Stimulated activated naive CD8-positive, alpha-beta T cell treated with anti-CD3 and anti-CD28 coated beads, Interleukin-15, Interleukin-2, amounts not matched to agents 100 ng/mL and 50 ng/mL, for 24 hours (primary cell): ENCODE results near the gene MAP4K3.
"Not testable (repeated sequence)": the region's sequence is repeated elsewhere in the genome, so short reads cannot be mapped to it uniquely, and the experiment has no call there.

Source experiments
- H3K27ac Mint-ChIP-seq: one replicate; pipeline ENCODE4 v1.8.0; 2021; ENCODE audit warnings: mild to moderate bottlenecking, mixed read lengths
- H3K27me3 Mint-ChIP-seq: one replicate; pipeline ENCODE4 v1.8.0; 2021; ENCODE audit warnings: mixed read lengths
- H3K36me3 Mint-ChIP-seq: one replicate; pipeline ENCODE4 v1.8.0; 2021; ENCODE audit warnings: low read depth, mixed read lengths
- H3K4me1 Mint-ChIP-seq: one replicate; pipeline ENCODE4 v1.8.0; 2021; ENCODE audit warnings: low read depth, mixed read lengths
- H3K4me3 Mint-ChIP-seq: one replicate; pipeline ENCODE4 v1.8.0; 2021; ENCODE audit warnings: mild to moderate bottlenecking, mixed read lengths
- H3K9me3 Mint-ChIP-seq: one replicate; pipeline ENCODE4 v1.8.0; 2021; ENCODE audit warnings: mixed read lengths

The MAP4K3 gene

GRCh38 chr2:39244241-39244862, 192.7 kb downstream of the MAP4K3 start:
- H3K27ac Mint-ChIP-seq = peak overlapping the region; percentile 56
- H3K36me3 Mint-ChIP-seq, H3K27me3 Mint-ChIP-seq, H3K9me3 Mint-ChIP-seq: not testable (repeated sequence)
- H3K4me1 Mint-ChIP-seq = peaks cover 16% of the 10 kb centered on the region
- H3K4me3 Mint-ChIP-seq = peak overlapping the region; percentile 85

- no peaks in the 10 kb centered on the region for H3K27me3 Mint-ChIP-seq
- peaks cover 2% of the 10 kb centered on the region for H3K36me3 Mint-ChIP-seq
- peak within 1 kb of the TSS; percentile 85 for H3K4me3 Mint-ChIP-seq
- H3K4me1 Mint-ChIP-seq = peaks cover 14% of the 10 kb centered on the region
- no peaks in the 10 kb centered on the region for H3K9me3 Mint-ChIP-seq
- H3K27ac Mint-ChIP-seq = peak within 1 kb of the TSS; percentile 56
Measured at GRCh38 chr2:39243469-39244123, 193.5 kb downstream of the MAP4K3 start, which contains the start of gene CDKL4. TSS of gene CDKL4 (minus strand) at chr2:39243970.

GRCh38 chr2:39241588-39241987, 195.5 kb downstream of the MAP4K3 start:
- Mint-ChIP-seq H3K27ac (no peak overlapping the region), H3K4me3 (no peak overlapping the region), H3K9me3 (no peaks in the 10 kb centered on the region)

GRCh38 chr2:39240758-39241157, 196.3 kb downstream of the MAP4K3 start:
- H3K4me1 Mint-ChIP-seq = peaks cover 13% of the 10 kb centered on the region
- H3K36me3 Mint-ChIP-seq = peaks cover 7% of the 10 kb centered on the region
- H3K27me3 Mint-ChIP-seq = no peaks in the 10 kb centered on the region
- no peak overlapping the region for H3K27ac Mint-ChIP-seq
- no peak overlapping the region for H3K4me3 Mint-ChIP-seq
- H3K9me3 Mint-ChIP-seq = peaks cover 4% of the 10 kb centered on the region

More at GRCh38 chr2:39241588-39241987, 195.5 kb downstream of the MAP4K3 start:
- Mint-ChIP-seq H3K27me3 (no peaks in the 10 kb centered on the region), H3K4me1 (peaks cover 13% of the 10 kb centered on the region), H3K36me3 (no peaks in the 10 kb centered on the region)

GRCh38 chr2:39234754-39235153, 202.3 kb downstream of the MAP4K3 start:
- Mint-ChIP-seq H3K4me1 (peaks cover under 1% of the 10 kb centered on the region), H3K27ac (no peak overlapping the region), H3K4me3 (no peak overlapping the region), H3K36me3 (peaks cover 11% of the 10 kb centered on the region), H3K9me3 (peaks cover 8% of the 10 kb centered on the region), H3K27me3 (no peaks in the 10 kb centered on the region)

GRCh38 chr2:39232141-39232540, 204.9 kb downstream of the MAP4K3 start:
- H3K9me3 Mint-ChIP-seq = peaks cover 8% of the 10 kb centered on the region
- H3K4me1 Mint-ChIP-seq = peaks cover 25% of the 10 kb centered on the region
- H3K27me3 Mint-ChIP-seq = no peaks in the 10 kb centered on the region
- no peak overlapping the region for H3K27ac Mint-ChIP-seq
- H3K4me3 Mint-ChIP-seq = no peak overlapping the region
- H3K36me3 Mint-ChIP-seq = peaks cover 11% of the 10 kb centered on the region

- H3K4me1 Mint-ChIP-seq = peaks cover 49% of the 10 kb centered on the region
- peak overlapping the region; percentile 74 for H3K27ac Mint-ChIP-seq
- peak overlapping the region; percentile 75 for H3K4me3 Mint-ChIP-seq
- H3K27me3 Mint-ChIP-seq = no peaks in the 10 kb centered on the region
- H3K9me3 Mint-ChIP-seq = no peaks in the 10 kb centered on the region
- H3K36me3 Mint-ChIP-seq = no peaks in the 10 kb centered on the region
Measured at GRCh38 chr2:39228413-39229209, 208.5 kb downstream of the MAP4K3 start.

GRCh38 chr2:39227628-39228412, 209.3 kb downstream of the MAP4K3 start:
- Mint-ChIP-seq H3K27ac (peak overlapping the region; percentile 85), H3K27me3 (no peaks in the 10 kb centered on the region), H3K36me3 (no peaks in the 10 kb centered on the region), H3K9me3 (no peaks in the 10 kb centered on the region), H3K4me1 (peaks cover 49% of the 10 kb centered on the region), H3K4me3 (peak overlapping the region; percentile 75)

GRCh38 chr2:39225567-39225966, 211.5 kb downstream of the MAP4K3 start:
- Mint-ChIP-seq H3K36me3 (no peaks in the 10 kb centered on the region), H3K27me3 (no peaks in the 10 kb centered on the region), H3K9me3 (no peaks in the 10 kb centered on the region), H3K27ac (no peak overlapping the region), H3K4me1 (peaks cover 49% of the 10 kb centered on the region), H3K4me3 (peak overlapping the region; percentile 40)

GRCh38 chr2:39223909-39224308, 213.2 kb downstream of the MAP4K3 start:
- Mint-ChIP-seq H3K27ac (no peak overlapping the region), H3K27me3 (no peaks in the 10 kb centered on the region), H3K36me3 (no peaks in the 10 kb centered on the region), H3K9me3 (no peaks in the 10 kb centered on the region), H3K4me3 (no peak overlapping the region), H3K4me1 (peaks cover 53% of the 10 kb centered on the region)

GRCh38 chr2:39221459-39221858, 215.6 kb downstream of the MAP4K3 start:
- Mint-ChIP-seq H3K27me3 (no peaks in the 10 kb centered on the region), H3K9me3 (no peaks in the 10 kb centered on the region), H3K4me3 (no peak overlapping the region), H3K27ac (no peak overlapping the region), H3K36me3 (no peaks in the 10 kb centered on the region), H3K4me1 (peaks cover 53% of the 10 kb centered on the region)

- Mint-ChIP-seq H3K4me1 (peaks cover 54% of the 10 kb centered on the region), H3K36me3 (no peaks in the 10 kb centered on the region), H3K27ac (peak overlapping the region; percentile 5), H3K4me3 (no peak overlapping the region), H3K9me3 (no peaks in the 10 kb centered on the region), H3K27me3 (no peaks in the 10 kb centered on the region)
Measured at GRCh38 chr2:39220136-39220535, 216.9 kb downstream of the MAP4K3 start.

- Mint-ChIP-seq H3K27ac (peak overlapping the region; percentile 97), H3K4me3 (no peak overlapping the region), H3K36me3 (no peaks in the 10 kb centered on the region), H3K9me3 (no peaks in the 10 kb centered on the region), H3K4me1 (peaks cover 58% of the 10 kb centered on the region), H3K27me3 (no peaks in the 10 kb centered on the region)
Measured at GRCh38 chr2:39218391-39218790, 218.7 kb downstream of the MAP4K3 start.

GRCh38 chr2:39217192-39217550, 219.9 kb downstream of the MAP4K3 start:
- H3K36me3 Mint-ChIP-seq = no peaks in the 10 kb centered on the region
- no peaks in the 10 kb centered on the region for H3K27me3 Mint-ChIP-seq
- H3K9me3 Mint-ChIP-seq = no peaks in the 10 kb centered on the region
- H3K4me1 Mint-ChIP-seq = peaks cover 64% of the 10 kb centered on the region
- H3K27ac Mint-ChIP-seq = peak overlapping the region; percentile 97
- peak overlapping the region; percentile 78 for H3K4me3 Mint-ChIP-seq
